ENCODE data around the gene MYL9.
A peak's percentile ranks its signal among the peaks of the same experiment; 100 is the strongest.

MYL9 gene

GRCh38 chr20:36544134-36545018 is 3.1 kb downstream of the MYL9 start:
- TF ChIP-seq CTCF (IDR thresholded peaks at IDR 0.05; ENCODE audit: low read depth, low read length) (no peak), POLR2A (IDR thresholded peaks at IDR 0.05; ENCODE audit: extremely low read depth, insufficient read length) (no peak), MYC (IDR thresholded peaks at IDR 0.05; ENCODE audit: low read depth, low read length) (no peak), MAX (IDR thresholded peaks at IDR 0.05; ENCODE audit: low read depth, low read length) (no peak)
- no peak overlapping the region for H3K4me3 ChIP-seq (ENCODE audit: low read depth, low read length)
- no peak for DNase-seq (ENCODE audit: low read depth)

- TF ChIP-seq MYC (IDR thresholded peaks at IDR 0.05; ENCODE audit: low read depth, low read length) = no peak
- TF ChIP-seq MAX (IDR thresholded peaks at IDR 0.05; ENCODE audit: low read depth, low read length) = no peak
- no peak for TF ChIP-seq CTCF (IDR thresholded peaks at IDR 0.05; ENCODE audit: low read depth, low read length)
- TF ChIP-seq POLR2A (IDR thresholded peaks at IDR 0.05; ENCODE audit: extremely low read depth, insufficient read length) = no peak
- H3K4me3 ChIP-seq (ENCODE audit: low read depth, low read length) = no peak overlapping the region
- no peak for DNase-seq (ENCODE audit: low read depth)
Observed at GRCh38 chr20:36546111-36546736, 4.9 kb downstream of the MYL9 start.

GRCh38 chr20:36547186-36548005 is 6.1 kb downstream of the MYL9 start:
- TF ChIP-seq MYC (IDR thresholded peaks at IDR 0.05; ENCODE audit: low read depth, low read length) = no peak
- no peak for TF ChIP-seq MAX (IDR thresholded peaks at IDR 0.05; ENCODE audit: low read depth, low read length)
- no peak for TF ChIP-seq CTCF (IDR thresholded peaks at IDR 0.05; ENCODE audit: low read depth, low read length)
- no peak for TF ChIP-seq POLR2A (IDR thresholded peaks at IDR 0.05; ENCODE audit: extremely low read depth, insufficient read length)
- no peak overlapping the region for H3K4me3 ChIP-seq (ENCODE audit: low read depth, low read length)
- DNase-seq (ENCODE audit: low read depth) = no peak

GRCh38 chr20:36548006-36548315 is 6.6 kb downstream of the MYL9 start:
- H3K4me3 ChIP-seq (ENCODE audit: low read depth, low read length) = no peak overlapping the region
- TF ChIP-seq POLR2A (IDR thresholded peaks at IDR 0.05; ENCODE audit: extremely low read depth, insufficient read length) (no peak), CTCF (IDR thresholded peaks at IDR 0.05; ENCODE audit: low read depth, low read length) (peak; percentile 40)
- peak; percentile 46 for DNase-seq (ENCODE audit: low read depth)

GRCh38 chr20:36548704-36549627 is 7.6 kb downstream of the MYL9 start:
- TF ChIP-seq MAX (IDR thresholded peaks at IDR 0.05; ENCODE audit: low read depth, low read length) = no peak
- no peak for TF ChIP-seq MYC (IDR thresholded peaks at IDR 0.05; ENCODE audit: low read depth, low read length)
- TF ChIP-seq CTCF (IDR thresholded peaks at IDR 0.05; ENCODE audit: low read depth, low read length) = no peak
- H3K4me3 ChIP-seq (ENCODE audit: low read depth, low read length) = no peak overlapping the region
- DNase-seq (ENCODE audit: low read depth) = no peak

Measured in NB4 (cell line).